Peyer's patch (tissue), 4 donors: Measurements from ENCODE around the gene FAM167B.

Experiments used
- POLR2A ChIP-seq, 2 donors: fragments of 450-650 bp; IDR thresholded peaks; one replicate each; pipeline ENCODE4 v1.5.1; 2017; ENCODE audit warnings: antibody characterized with exemption in 2 of 2, mild to moderate bottlenecking in 2 of 2, moderate library complexity in 2 of 2
- TF ChIP-seq, protein P1 (sequence below), 6 experiments: fragments of 450-650 bp in 4 of 6; fragments of 200-600 bp in 2 of 6; sonication (generic) in 1 of 6; IDR thresholded peaks; one replicate each; pipeline ENCODE4 v1.5.1; 2017 to 2019; ENCODE audit warnings: antibody characterized with exemption in 6 of 6, mild to moderate bottlenecking in 3 of 6, moderate library complexity in 1 of 6

DNA sequence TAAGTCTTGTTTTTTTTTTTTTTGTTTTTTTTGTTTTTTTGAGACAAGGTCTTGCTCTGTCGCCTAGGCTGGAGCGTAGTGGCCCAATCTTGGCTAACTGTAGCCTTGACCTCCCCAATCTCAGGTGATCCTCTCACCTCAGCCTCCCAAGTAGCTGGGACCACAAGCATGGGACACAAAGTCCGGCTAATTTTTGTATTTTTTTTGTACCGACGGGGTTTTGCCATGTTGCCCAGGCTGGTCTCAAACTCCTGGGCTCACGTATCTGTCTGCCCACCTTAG, 10.1 kb downstream of the FAM167B start:
- TF ChIP-seq, protein P1, sequence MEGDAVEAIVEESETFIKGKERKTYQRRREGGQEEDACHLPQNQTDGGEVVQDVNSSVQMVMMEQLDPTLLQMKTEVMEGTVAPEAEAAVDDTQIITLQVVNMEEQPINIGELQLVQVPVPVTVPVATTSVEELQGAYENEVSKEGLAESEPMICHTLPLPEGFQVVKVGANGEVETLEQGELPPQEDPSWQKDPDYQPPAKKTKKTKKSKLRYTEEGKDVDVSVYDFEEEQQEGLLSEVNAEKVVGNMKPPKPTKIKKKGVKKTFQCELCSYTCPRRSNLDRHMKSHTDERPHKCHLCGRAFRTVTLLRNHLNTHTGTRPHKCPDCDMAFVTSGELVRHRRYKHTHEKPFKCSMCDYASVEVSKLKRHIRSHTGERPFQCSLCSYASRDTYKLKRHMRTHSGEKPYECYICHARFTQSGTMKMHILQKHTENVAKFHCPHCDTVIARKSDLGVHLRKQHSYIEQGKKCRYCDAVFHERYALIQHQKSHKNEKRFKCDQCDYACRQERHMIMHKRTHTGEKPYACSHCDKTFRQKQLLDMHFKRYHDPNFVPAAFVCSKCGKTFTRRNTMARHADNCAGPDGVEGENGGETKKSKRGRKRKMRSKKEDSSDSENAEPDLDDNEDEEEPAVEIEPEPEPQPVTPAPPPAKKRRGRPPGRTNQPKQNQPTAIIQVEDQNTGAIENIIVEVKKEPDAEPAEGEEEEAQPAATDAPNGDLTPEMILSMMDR (IDR thresholded peaks at IDR 0.05): no peak
- no peak for TF ChIP-seq POLR2A (IDR thresholded peaks at IDR 0.05)
